NCI-H2196 treated with DMSO at 0.1 percent for 48 hours (cell line): Measurements from ENCODE around the gene LORICRIN.

ENCODE experiments used
- DNase-seq: peaks from one replicate; lab custom pipeline; 2025; ENCODE audit not compliant: unreplicated experiment; lab: John Stamatoyannopoulos, UW

Gene LORICRIN

GRCh38 chr1:153248176-153248879 lies 11.2 kb upstream of the LORICRIN start:
- DNase-seq: no peak

- no peak for DNase-seq
Observed at GRCh38 chr1:153250166-153250565, 9.3 kb upstream of the LORICRIN start.

GRCh38 chr1:153251087-153251486 lies 8.4 kb upstream of the LORICRIN start:
- no peak for DNase-seq

GRCh38 chr1:153251562-153251961 lies 7.9 kb upstream of the LORICRIN start:
- DNase-seq: no peak

GRCh38 chr1:153251988-153252387 lies 7.5 kb upstream of the LORICRIN start:
- DNase-seq: no peak

- DNase-seq: no peak
Observed at GRCh38 chr1:153253076-153253475, 6.4 kb upstream of the LORICRIN start.

GRCh38 chr1:153253693-153254092 lies 5.8 kb upstream of the LORICRIN start:
- no peak for DNase-seq

- no peak for DNase-seq
Observed at GRCh38 chr1:153260585-153261280, 1.2 kb downstream of the LORICRIN start.

- no peak for DNase-seq
Observed at GRCh38 chr1:153261281-153262069, 2.0 kb downstream of the LORICRIN start.

GRCh38 chr1:153262070-153262366 lies 2.5 kb downstream of the LORICRIN start:
- no peak for DNase-seq

GRCh38 chr1:153262462-153263157 lies 3.1 kb downstream of the LORICRIN start:
- DNase-seq: no peak

- DNase-seq: no peak
Observed at GRCh38 chr1:153265457-153265856, 6.0 kb downstream of the LORICRIN start.

GRCh38 chr1:153271711-153272110 lies 12.2 kb downstream of the LORICRIN start:
- DNase-seq: no peak

GRCh38 chr1:153272186-153272585 lies 12.7 kb downstream of the LORICRIN start:
- no peak for DNase-seq

- no peak for DNase-seq
Observed at GRCh38 chr1:153277852-153278251, 18.4 kb downstream of the LORICRIN start.

GRCh38 chr1:153288634-153289275 lies 29.3 kb downstream of the LORICRIN start:
- no peak for DNase-seq

- DNase-seq: no peak
Observed at GRCh38 chr1:153291514-153291913, 32.0 kb downstream of the LORICRIN start.

- DNase-seq: no peak
Observed at GRCh38 chr1:153292185-153292584, 32.7 kb downstream of the LORICRIN start.

GRCh38 chr1:153292740-153293479 lies 33.4 kb downstream of the LORICRIN start:
- no peak for DNase-seq

- DNase-seq: no peak
Observed at GRCh38 chr1:153293480-153293775, 33.9 kb downstream of the LORICRIN start.
